CD14-positive monocyte (primary cell): ENCODE data around the gene DHRS1. TPM values are rescaled to one million over a fixed set of nuclear protein-coding genes. Genes with fewer than 3 reads are reported as not detected.

Experiments
- DNase-seq, 3 donors: peaks; one replicate each; pipeline ENCODE4 v3.0.0-alpha.2; 2011 to 2022
- H2AFZ ChIP-seq: 2 replicates; pipeline ENCODE4 v1.6.0; 2012; ENCODE audit warnings: mild to moderate bottlenecking, low read depth, low read length, inconsistent platforms; ENCODE audit not compliant: insufficient read depth, poor library complexity, severe bottlenecking
- H3K27ac ChIP-seq, 2 donors: 1 replicate in 1 of 2; 2 replicates in 1 of 2; pipeline ENCODE4 v1.5.1; 2012 to 2013; ENCODE audit warnings: low read length in 2 of 2, control low read depth in 1 of 2, inconsistent platforms in 1 of 2, low read depth in 1 of 2, mild to moderate bottlenecking in 1 of 2
- H3K27me3 ChIP-seq, 2 donors: one replicate each; pipeline versions ENCODE4 v1.6.0 to v1.6.1; 2011 to 2013; ENCODE audit warnings: low read length in 2 of 2; ENCODE audit not compliant: control insufficient read depth in 2 of 2, insufficient read depth in 2 of 2
- H3K36me3 ChIP-seq, 2 donors: replicated peaks in 1 of 2; 1 replicate in 1 of 2; 2 replicates in 1 of 2; pipeline versions ENCODE4 v1.5.1 to v1.6.1; 2012 to 2013; ENCODE audit warnings: low read length in 2 of 2, control low read depth in 1 of 2, inconsistent platforms in 1 of 2, mild to moderate bottlenecking in 1 of 2; ENCODE audit not compliant: insufficient read depth in 2 of 2, control insufficient read depth in 1 of 2
- H3K4me1 ChIP-seq, 2 donors: 1 replicate in 1 of 2; 2 replicates in 1 of 2; pipeline versions ENCODE4 v1.5.1 to v1.6.1; 2012 to 2013; ENCODE audit warnings: low read length in 2 of 2, control low read depth in 1 of 2, inconsistent platforms in 1 of 2, mild to moderate bottlenecking in 1 of 2, moderate library complexity in 1 of 2; ENCODE audit not compliant: insufficient read depth in 2 of 2, control insufficient read depth in 1 of 2
- H3K4me2 ChIP-seq: replicated peaks from 2 replicates; pipeline ENCODE3; 2012; ENCODE audit warnings: low read length, moderate library complexity, mild to moderate bottlenecking; ENCODE audit not compliant: poor library complexity, severe bottlenecking; ENCODE audit errors: extremely low read depth
- H3K4me3 ChIP-seq, 3 experiments: fragments of 200-600 bp in 1 of 3; sonication (generic) in 1 of 3; replicated peaks in 1 of 3; 1 replicate in 2 of 3; 2 replicates in 1 of 3; pipeline ENCODE4 v1.5.1; 2011 to 2013; ENCODE audit warnings: low read length in 3 of 3, mild to moderate bottlenecking in 3 of 3, control low read depth in 2 of 3, low read depth in 2 of 3, inconsistent platforms in 1 of 3, moderate library complexity in 1 of 3
- H3K79me2 ChIP-seq: 2 replicates; pipeline ENCODE4 v1.6.0; 2012; ENCODE audit warnings: mild to moderate bottlenecking, control low read depth, inconsistent platforms, low read length, moderate library complexity; ENCODE audit not compliant: insufficient read depth
- H3K9ac ChIP-seq: 2 replicates; pipeline ENCODE4 v1.6.0; 2017; ENCODE audit warnings: low read length, mild to moderate bottlenecking; ENCODE audit not compliant: insufficient read depth, poor library complexity, severe bottlenecking
- H3K9me3 ChIP-seq, 2 donors: replicated peaks in 1 of 2; 1 replicate in 1 of 2; 2 replicates in 1 of 2; pipeline versions ENCODE4 v1.5.1 to v1.6.1; 2012 to 2013; ENCODE audit warnings: low read length in 2 of 2, control low read depth in 1 of 2; ENCODE audit not compliant: control insufficient read depth in 1 of 2, insufficient read depth in 1 of 2
- H4K20me1 ChIP-seq: 2 replicates; pipeline ENCODE4 v1.6.0; 2012; ENCODE audit warnings: mild to moderate bottlenecking, low read length, control low read depth, moderate library complexity; ENCODE audit not compliant: insufficient read depth
- H3K27ac Mint-ChIP-seq, 7 donors: one replicate each; pipeline ENCODE4 v1.8.0; 2020; ENCODE audit warnings: mild to moderate bottlenecking in 7 of 7, mixed read lengths in 7 of 7, moderate library complexity in 6 of 7, inconsistent platforms in 2 of 7
- H3K27me3 Mint-ChIP-seq, 3 donors: one replicate each; pipeline ENCODE4 v1.8.0; 2021 to 2022; ENCODE audit warnings: low read depth in 3 of 3, mild to moderate bottlenecking in 3 of 3, mixed read lengths in 3 of 3, moderate library complexity in 3 of 3, inconsistent platforms in 1 of 3
- H3K36me3 Mint-ChIP-seq, 2 donors: one replicate each; pipeline ENCODE4 v1.8.0; 2020; ENCODE audit warnings: mixed read lengths in 2 of 2, inconsistent platforms in 1 of 2, mild to moderate bottlenecking in 1 of 2
- H3K4me1 Mint-ChIP-seq: one replicate; pipeline ENCODE4 v1.8.0; 2020; ENCODE audit warnings: mild to moderate bottlenecking, mixed read lengths
- H3K4me3 Mint-ChIP-seq, 2 donors: one replicate each; pipeline ENCODE4 v1.8.0; 2020; ENCODE audit warnings: mild to moderate bottlenecking in 2 of 2, mixed read lengths in 2 of 2, moderate library complexity in 1 of 2
- H3K9me3 Mint-ChIP-seq, 7 donors: one replicate each; pipeline ENCODE4 v1.8.0; 2020 to 2022; ENCODE audit warnings: mixed read lengths in 7 of 7, mild to moderate bottlenecking in 6 of 7, moderate library complexity in 6 of 7, inconsistent platforms in 2 of 7
- CTCF ChIP-seq: fragments of 200-600 bp; IDR thresholded peaks from one replicate; pipeline ENCODE4 v1.8.0; 2022; ENCODE audit warnings: antibody characterized with exemption, mild to moderate bottlenecking
- WGBS: methylation state at CpG from one replicate; pipeline ENCODE4 v1.1.5; 2013; ENCODE audit warnings: missing lambda C conversion rate; ENCODE audit not compliant: insufficient coverage; 5-methylcytosine and 5-hydroxymethylcytosine counted together
- intact Hi-C, 2 donors: fragments of 100-400 bp; cut with micrococcal nuclease; formaldehyde crosslinking; loops; one replicate each; pipeline versions ENCODE4 v1.15.0 to v1.15.1; 2023
- polyA plus RNA-seq, 3 donors: library from polyadenylated mRNA; depleted of rRNA in 1 of 3; unstranded in 2 of 3; stranded (reverse) in 1 of 3; fragments of 300-500 nt in 2 of 3; fragments of >200 nt in 1 of 3; fragmentation: Illumina TruSeq in 2 of 3; gene quantifications; 1 replicate in 2 of 3; 2 replicates in 1 of 3; pipeline ENCODE4 v1.2.3, GENCODE V29; 2012 to 2021

DHRS1 gene
- polyA plus RNA-seq, 3 donors, result 31.6 to 49.4 (median 48.8) TPM

- no peak overlapping the region for H3K4me2 ChIP-seq
- Mint-ChIP-seq H3K36me3 (peaks cover 50 to 62% of the 10 kb centered on the region in 2 donors), H3K4me3 (no peak overlapping the region), H3K9me3 (no peaks in the 10 kb centered on the region), H3K4me1 (peaks cover 7% of the 10 kb centered on the region), H3K27ac (peak overlapping the region in 1 of 7 donors; percentile 0), H3K27me3 (peaks cover 0 to 1% (median 0%) of the 10 kb centered on the region in 3 donors)
- DNase-seq, result no peak
- WGBS, result 65% methylated on average over 6 of the region's 6 CpGs
- H3K79me2 ChIP-seq, result peaks cover 3% of the 10 kb centered on the region
- no peaks in the 10 kb centered on the region for H3K9me3 ChIP-seq
- H3K27me3 ChIP-seq, result no peaks in the 10 kb centered on the region
- intact Hi-C loops, result loop anchor here in 1 of 2 donors (10.0 kb wide), 1 partner anchor 175 kb away; the partner anchor contains the start of genes DCAF11 and NRL
- peaks cover 40 to 52% of the 10 kb centered on the region in 2 donors for H3K36me3 ChIP-seq
- H3K9ac ChIP-seq, result no peak overlapping the region
- TF ChIP-seq CTCF, result no peak
- no peak overlapping the region for H3K4me3 ChIP-seq
- H3K4me1 ChIP-seq, result no peaks in the 10 kb centered on the region
- H4K20me1 ChIP-seq, result no peaks in the 10 kb centered on the region
- no peak overlapping the region for H3K27ac ChIP-seq
- H2AFZ ChIP-seq, result no peak overlapping the region
Observed at GRCh38 chr14:24289649-24290280, 9.8 kb downstream of the DHRS1 start.

GRCh38 chr14:24286996-24287395, 12.6 kb downstream of the DHRS1 start:
- H3K79me2 ChIP-seq, result peaks cover 10% of the 10 kb centered on the region
- peaks cover 29% of the 10 kb centered on the region in 2 donors for H3K36me3 ChIP-seq
- H3K9me3 ChIP-seq, result no peaks in the 10 kb centered on the region
- H3K4me3 ChIP-seq, result no peak overlapping the region
- no peak overlapping the region for H3K9ac ChIP-seq
- no peak for TF ChIP-seq CTCF
- Mint-ChIP-seq H3K27ac (no peak overlapping the region), H3K9me3 (peaks cover 0 to 3% (median 0%) of the 10 kb centered on the region in 7 donors), H3K4me1 (peaks cover 18% of the 10 kb centered on the region), H3K4me3 (no peak overlapping the region), H3K27me3 (peaks cover 0 to 4% (median 0%) of the 10 kb centered on the region in 3 donors), H3K36me3 (peaks cover 37 to 40% of the 10 kb centered on the region in 2 donors)
- no peak overlapping the region for H3K27ac ChIP-seq
- H4K20me1 ChIP-seq, result no peaks in the 10 kb centered on the region
- H3K4me2 ChIP-seq, result no peak overlapping the region
- 87% methylated on average over 5 of the region's 5 CpGs for WGBS
- DNase-seq, result no peak
- intact Hi-C loops, result no loop called here
- peaks cover 9 to 10% of the 10 kb centered on the region in 2 donors for H3K4me1 ChIP-seq
- no peak overlapping the region for H2AFZ ChIP-seq
- H3K27me3 ChIP-seq, result no peaks in the 10 kb centered on the region
